Panc1 (cell line): ENCODE data around the gene SPRYD3. TPM values are rescaled to one million over a fixed set of nuclear protein-coding genes. Genes with fewer than 3 reads are reported as not detected.

Source experiments
- ATAC-seq: fragments of 200-7000 bp; cut with Tn5 transposase; 2 replicates; pipeline ENCODE4 v1.9.1; 2020; ENCODE audit warnings: mild to moderate bottlenecking, moderate library complexity
- BruUV-seq: library from RNA; stranded (reverse); fragments of 400-500 nt; replicated peaks from 2 replicates; lab custom pipeline; 2021; lab: Mats Ljungman, UMichigan
- CTCF ChIA-PET: fragments of 300-600 bp; sonication (Branson Sonifier 250); formaldehyde crosslinking; loops from one replicate; lab custom pipeline; 2022; ENCODE audit warnings: antibody characterized with exemption; lab: Charles Lee
- POLR2A ChIA-PET: fragments of 300-600 bp; sonication (Branson Sonifier 250); formaldehyde crosslinking; loops from one replicate; lab custom pipeline; 2022; ENCODE audit warnings: antibody characterized with exemption; lab: Charles Lee
- DNase-seq: peaks from one replicate; pipeline ENCODE4 v3.0.0-alpha.2; 2010; ENCODE audit warnings: low read depth, low spot score
- H3K27ac ChIP-seq: 2 replicates; pipeline ENCODE4 v1.5.1; 2011; ENCODE audit warnings: mild to moderate bottlenecking, low read length, inconsistent platforms
- H3K27me3 ChIP-seq: fragments of 200-500 bp; sonication (Bioruptor generic); 2 replicates; pipeline ENCODE4 v1.6.0; 2014; ENCODE audit warnings: low read length, inconsistent platforms; ENCODE audit not compliant: control insufficient read depth, insufficient read depth
- H3K36me3 ChIP-seq: fragments of 200-500 bp; sonication (Bioruptor generic); 2 replicates; pipeline ENCODE4 v1.5.1; 2014; ENCODE audit warnings: inconsistent platforms, mild to moderate bottlenecking, low read length, moderate library complexity; ENCODE audit not compliant: control insufficient read depth, insufficient read depth
- H3K4me1 ChIP-seq: 2 replicates; pipeline ENCODE4 v1.5.1; 2011; ENCODE audit warnings: inconsistent platforms, mild to moderate bottlenecking, low read length, moderate library complexity; ENCODE audit not compliant: control insufficient read depth, insufficient read depth
- H3K4me3 ChIP-seq, 2 experiments: 2 replicates each; pipeline ENCODE4 v1.5.1; 2011 to 2012; ENCODE audit warnings: low read depth in 2 of 2, low read length in 2 of 2, mild to moderate bottlenecking in 2 of 2, inconsistent platforms in 1 of 2, moderate library complexity in 1 of 2
- H3K9me3 ChIP-seq: fragments of 200-500 bp; sonication (Bioruptor generic); 2 replicates; pipeline ENCODE4 v1.5.1; 2014; ENCODE audit warnings: low read depth, mild to moderate bottlenecking, inconsistent platforms, low read length, moderate library complexity; ENCODE audit not compliant: control insufficient read depth, insufficient read depth
- CTCF ChIP-seq: fragments of 450-650 bp; IDR thresholded peaks from 2 replicates; pipeline ENCODE4 v1.5.1; 2017; ENCODE audit warnings: mild to moderate bottlenecking
- POLR2AphosphoS5 ChIP-seq: IDR thresholded peaks from 2 replicates; pipeline ENCODE4 v1.6.1; 2012; ENCODE audit warnings: mild to moderate bottlenecking, low read depth, low read length, moderate library complexity
- REST ChIP-seq, 2 experiments: IDR thresholded peaks; 2 replicates each; pipeline ENCODE4 v1.6.1; 2011 to 2012; ENCODE audit warnings: low read depth in 2 of 2, control low read depth in 1 of 2, low read length in 1 of 2, mild to moderate bottlenecking in 1 of 2, moderate library complexity in 1 of 2; ENCODE audit not compliant: insufficient read depth in 1 of 2
- SIN3A ChIP-seq: IDR thresholded peaks from 2 replicates; pipeline ENCODE4 v1.6.1; 2012; ENCODE audit warnings: low read depth, mild to moderate bottlenecking, low read length, moderate library complexity, borderline replicate concordance; ENCODE audit not compliant: insufficient read depth
- TCF7L2 ChIP-seq: IDR thresholded peaks from 2 replicates; pipeline ENCODE4 v1.6.1; 2011; ENCODE audit warnings: mild to moderate bottlenecking, low read depth, low read length, inconsistent platforms
- in situ Hi-C: cut with HindIII; loops from 2 replicates; pipeline ENCODE4 v1.10.0; 2016; ENCODE audit warnings: low sequenced_read_pairs, low pct_unique_long_range_greater_than_20kb
- intact Hi-C: fragments of 100-400 bp; cut with micrococcal nuclease; formaldehyde crosslinking; loops from one replicate; pipeline ENCODE4 v1.10.0; 2022; ENCODE audit not compliant: unreplicated experiment
- total RNA-seq: library from RNA; stranded (reverse); gene quantifications from one replicate; pipeline ENCODE4 v1.2.1, GENCODE V29; 2021; ENCODE audit not compliant: unreplicated experiment

The SPRYD3 gene
- total RNA-seq, 1 experiment from 2014 or later = 25.0 TPM

- no peaks in the 10 kb centered on the region for H3K27me3 ChIP-seq
- intact Hi-C loops (no loop called here), in situ Hi-C loops (no loop called here)
- POLR2A ChIA-PET = no interaction called here
- peaks cover 47% of the 10 kb centered on the region for H3K4me1 ChIP-seq
- no peak overlapping the region for H3K4me3 ChIP-seq
- H3K36me3 ChIP-seq = peaks cover 8% of the 10 kb centered on the region
- H3K9me3 ChIP-seq = no peaks in the 10 kb centered on the region
- TF ChIP-seq POLR2AphosphoS5 (peak; percentile 43; the same call in 1 of the 2 replicates), SIN3A (no peak)
- peak overlapping the region; percentile 24 for H3K27ac ChIP-seq
- BruUV-seq = no TSS peak
- DNase-seq (no peak), ATAC-seq (no peak)
- CTCF ChIA-PET = interaction anchor here (0.6 kb wide), 1 partner anchor 136 kb away, joined by 3 read pairs; the partner anchor contains the start of genes CSAD and ZNF740
These were observed 35.1 kb downstream of the SPRYD3 start for GRCh38 chr12:53044052-53044581.

DNA sequence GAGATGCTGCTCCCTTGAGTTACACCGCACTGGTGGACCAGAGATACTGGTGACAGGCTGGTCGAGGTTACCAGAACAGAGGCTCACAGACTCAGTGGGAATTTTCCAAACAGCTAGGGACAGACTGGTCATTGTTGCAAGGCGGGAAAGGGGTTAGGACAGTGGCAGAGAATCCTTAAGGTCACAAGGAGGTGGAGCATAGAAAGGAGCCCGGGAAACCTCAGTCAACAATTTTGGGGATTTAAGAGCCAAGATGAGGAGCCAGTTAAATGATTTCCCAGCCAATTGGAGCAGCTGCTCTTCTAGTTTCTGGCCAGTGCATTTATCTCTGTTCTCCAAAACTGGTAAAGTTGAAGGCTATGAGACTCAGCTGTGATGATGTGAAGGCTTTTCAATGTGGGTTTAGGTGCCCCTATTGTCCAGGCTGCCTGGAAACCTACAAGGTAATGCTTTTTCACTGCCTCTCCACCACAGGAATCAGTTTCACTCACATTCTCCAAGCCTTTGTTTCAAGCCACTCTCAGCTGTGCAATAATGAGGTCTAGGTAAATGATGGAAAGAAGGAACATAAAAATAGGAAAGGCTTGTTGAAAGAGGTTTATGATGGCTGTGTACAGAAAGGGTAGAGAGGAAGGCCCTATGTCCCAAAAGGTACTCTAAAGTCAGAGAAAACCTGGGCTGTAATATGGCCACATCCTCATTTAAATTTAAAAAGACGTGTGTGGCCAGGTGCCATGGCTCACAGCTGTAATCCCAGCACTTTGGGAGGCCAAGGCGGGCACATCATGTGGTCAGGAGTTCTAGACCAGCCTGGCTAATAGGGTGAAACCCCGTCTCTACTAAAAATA, 36.4 kb downstream of the SPRYD3 start:
- DNase-seq (no peak), ATAC-seq (no peak)
- no TSS peak for BruUV-seq
- peaks cover 34% of the 10 kb centered on the region for H3K4me1 ChIP-seq
- TF ChIP-seq CTCF = no peak
- TF ChIP-seq POLR2AphosphoS5 = peak; percentile 10; the same call in 1 of the 2 replicates
- no peaks in the 10 kb centered on the region for H3K27me3 ChIP-seq
- intact Hi-C loops (no loop called here), in situ Hi-C loops (no loop called here)
- ChIA-PET POLR2A (no interaction called here), CTCF (interaction anchor here (0.7 kb wide), 1 partner anchor 56 kb away, joined by 4 read pairs; no protein-coding TSS in a partner anchor)
- H3K27ac ChIP-seq = no peak overlapping the region
- peaks cover 13% of the 10 kb centered on the region for H3K36me3 ChIP-seq
- no peaks in the 10 kb centered on the region for H3K9me3 ChIP-seq
- no peak overlapping the region for H3K4me3 ChIP-seq

DNA sequence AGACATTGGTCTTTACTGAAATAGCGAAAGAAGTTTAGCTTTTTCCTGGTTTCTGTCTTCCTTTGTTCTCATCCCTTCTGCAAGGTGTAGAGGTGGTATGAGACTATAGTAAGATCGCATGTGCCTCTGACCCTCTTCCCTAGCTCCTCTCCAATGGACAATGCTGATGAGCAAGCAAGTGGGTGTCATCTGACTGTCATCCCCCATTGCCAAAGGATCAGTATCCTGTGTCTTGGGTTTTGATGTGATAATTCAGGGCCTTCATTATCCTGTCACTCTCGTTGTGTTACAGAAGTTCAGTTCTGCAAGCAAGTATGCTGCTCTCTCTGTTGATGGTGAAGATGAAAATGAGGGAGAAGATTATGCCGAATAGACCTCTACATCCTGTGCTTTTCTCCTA, 39.3 kb downstream of the SPRYD3 start:
- no peaks in the 10 kb centered on the region for H3K27me3 ChIP-seq
- intact Hi-C loops (no loop called here), in situ Hi-C loops (no loop called here)
- H3K27ac ChIP-seq = no peak overlapping the region
- H3K4me1 ChIP-seq = peaks cover 14% of the 10 kb centered on the region
- no peak for DNase-seq
- ChIA-PET CTCF (no interaction called here), POLR2A (no interaction called here)
- ATAC-seq = no peak
- peaks cover 27% of the 10 kb centered on the region for H3K36me3 ChIP-seq
- no peaks in the 10 kb centered on the region for H3K9me3 ChIP-seq
- no peak overlapping the region for H3K4me3 ChIP-seq
- no TSS peak for BruUV-seq
- no peak for TF ChIP-seq SIN3A

DNA sequence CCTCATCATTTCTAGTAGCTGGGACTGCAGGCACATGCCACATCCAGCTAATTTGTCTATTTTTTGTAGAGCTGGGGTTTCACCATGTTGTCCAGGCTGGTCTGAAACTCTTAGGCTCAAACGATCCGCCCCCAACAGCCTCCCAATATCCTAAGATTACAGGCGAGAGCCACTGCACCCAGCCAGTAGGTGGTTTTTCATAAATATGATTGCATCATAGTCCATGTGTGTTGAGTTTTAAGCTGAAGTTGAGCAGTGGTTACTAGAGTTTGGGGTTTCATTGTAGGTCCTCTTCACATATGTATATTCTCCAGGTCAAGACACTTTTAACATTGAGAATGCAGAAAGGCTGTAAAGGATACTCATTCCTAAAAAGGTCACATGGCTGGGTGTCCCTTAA, 42.4 kb downstream of the SPRYD3 start:
- no peaks in the 10 kb centered on the region for H3K4me1 ChIP-seq
- no peak overlapping the region for H3K4me3 ChIP-seq
- H3K36me3 ChIP-seq = peaks cover 42% of the 10 kb centered on the region
- no TSS peak for BruUV-seq
- CTCF ChIA-PET = no interaction called here
- no peaks in the 10 kb centered on the region for H3K9me3 ChIP-seq
- ATAC-seq = no peak
- no peak for TF ChIP-seq REST (IDR thresholded peaks at IDR 0.05; ENCODE audit: insufficient read depth in 1 of 2, low read depth in 2 of 2, low read length in 1 of 2)
- no peak for TF ChIP-seq POLR2AphosphoS5
- TF ChIP-seq SIN3A = no peak
- no peak for TF ChIP-seq TCF7L2
- TF ChIP-seq CTCF = no peak
- intact Hi-C loops (no loop called here), in situ Hi-C loops (no loop called here)
- DNase-seq = no peak
- 0 out of 2 replicates have a peak overlapping the region, but pooled peaks have one; percentile 13 for H3K27ac ChIP-seq
- H3K27me3 ChIP-seq = no peaks in the 10 kb centered on the region
- POLR2A ChIA-PET = no interaction called here
